AG10803 (cell line): ENCODE data around the gene WWOX.
A peak's percentile ranks its signal among the peaks of the same experiment; 100 is the strongest.

ENCODE experiments used
- DNase-seq: peaks from one replicate; pipeline ENCODE4 v3.0.0; 2010; ENCODE audit warnings: low read depth
- H3K4me3 ChIP-seq: 2 replicates; pipeline ENCODE4 v1.5.1; 2011; ENCODE audit warnings: mild to moderate bottlenecking, low read length, control low read depth
- TF ChIP-seq, protein P1 (sequence below): conservative IDR thresholded peaks from 2 replicates; pipeline ENCODE4 v1.5.1; 2011; ENCODE audit warnings: mild to moderate bottlenecking, low read length, control low read depth, inconsistent platforms

The WWOX gene

DNA sequence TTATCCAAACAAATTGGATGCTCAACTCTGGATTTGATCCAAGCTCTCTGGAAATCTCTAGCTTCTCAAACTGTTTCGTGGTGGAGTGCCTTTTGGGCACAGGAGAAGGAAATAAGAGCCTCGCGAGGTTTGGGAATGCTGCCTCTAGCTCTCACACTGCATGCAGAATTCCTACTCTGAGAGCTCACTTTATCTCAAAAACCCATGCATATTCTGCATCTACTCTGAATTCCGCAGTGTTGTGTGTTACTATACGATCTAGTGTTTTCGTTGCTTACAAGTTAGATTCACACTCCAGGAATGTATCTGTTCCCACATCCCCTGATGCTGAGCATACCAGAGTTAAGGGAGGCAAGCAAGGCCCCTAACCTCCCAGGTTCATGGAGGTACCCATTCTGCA, 462.7 kb downstream of the WWOX start:
- no peak overlapping the region for H3K4me3 ChIP-seq
- TF ChIP-seq, protein P1, sequence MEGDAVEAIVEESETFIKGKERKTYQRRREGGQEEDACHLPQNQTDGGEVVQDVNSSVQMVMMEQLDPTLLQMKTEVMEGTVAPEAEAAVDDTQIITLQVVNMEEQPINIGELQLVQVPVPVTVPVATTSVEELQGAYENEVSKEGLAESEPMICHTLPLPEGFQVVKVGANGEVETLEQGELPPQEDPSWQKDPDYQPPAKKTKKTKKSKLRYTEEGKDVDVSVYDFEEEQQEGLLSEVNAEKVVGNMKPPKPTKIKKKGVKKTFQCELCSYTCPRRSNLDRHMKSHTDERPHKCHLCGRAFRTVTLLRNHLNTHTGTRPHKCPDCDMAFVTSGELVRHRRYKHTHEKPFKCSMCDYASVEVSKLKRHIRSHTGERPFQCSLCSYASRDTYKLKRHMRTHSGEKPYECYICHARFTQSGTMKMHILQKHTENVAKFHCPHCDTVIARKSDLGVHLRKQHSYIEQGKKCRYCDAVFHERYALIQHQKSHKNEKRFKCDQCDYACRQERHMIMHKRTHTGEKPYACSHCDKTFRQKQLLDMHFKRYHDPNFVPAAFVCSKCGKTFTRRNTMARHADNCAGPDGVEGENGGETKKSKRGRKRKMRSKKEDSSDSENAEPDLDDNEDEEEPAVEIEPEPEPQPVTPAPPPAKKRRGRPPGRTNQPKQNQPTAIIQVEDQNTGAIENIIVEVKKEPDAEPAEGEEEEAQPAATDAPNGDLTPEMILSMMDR, result no peak
- DNase-seq, result no peak

DNA sequence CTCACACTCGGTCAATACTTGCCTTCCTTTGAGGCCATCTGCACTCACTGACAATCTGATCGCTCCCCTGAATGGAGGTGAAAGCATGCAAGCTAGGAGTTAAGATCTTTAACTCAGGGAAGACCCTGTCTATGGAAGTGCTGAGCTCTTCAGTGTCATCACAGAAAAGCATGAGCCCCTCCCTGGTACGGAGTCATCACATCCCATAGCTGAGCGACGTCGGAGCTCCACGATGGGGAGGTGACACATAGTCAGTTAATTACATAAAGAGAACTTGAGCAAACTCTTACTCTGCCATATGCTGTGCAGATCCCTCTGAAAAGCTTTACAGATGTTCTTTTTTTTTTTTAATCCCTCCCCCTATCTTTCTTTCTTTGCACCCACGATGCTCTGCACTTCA, 463.2 kb downstream of the WWOX start:
- no peak overlapping the region for H3K4me3 ChIP-seq
- no peak for DNase-seq
- TF ChIP-seq, protein P1, result no peak

DNA sequence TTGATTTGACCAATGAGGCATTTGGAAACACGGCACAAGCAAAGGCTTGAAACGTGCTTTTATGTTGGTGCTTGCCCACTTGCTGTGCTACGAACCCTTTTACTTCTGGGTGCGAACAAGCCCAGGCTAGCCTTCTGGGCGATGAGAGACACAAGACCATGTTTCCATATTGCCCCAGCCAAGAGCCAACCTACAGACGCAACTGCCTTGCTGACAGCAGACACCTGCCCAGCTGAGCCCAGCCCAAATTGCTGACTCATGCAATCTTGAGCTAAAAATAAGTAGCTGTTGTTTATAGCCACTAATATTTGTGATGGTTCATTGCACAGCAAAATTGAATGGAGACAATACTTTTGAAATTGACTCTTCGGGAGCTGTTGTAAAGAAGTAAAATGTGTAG, 464.5 kb downstream of the WWOX start:
- TF ChIP-seq, protein P1, result no peak
- DNase-seq, result no peak
- H3K4me3 ChIP-seq, result no peak overlapping the region

DNA sequence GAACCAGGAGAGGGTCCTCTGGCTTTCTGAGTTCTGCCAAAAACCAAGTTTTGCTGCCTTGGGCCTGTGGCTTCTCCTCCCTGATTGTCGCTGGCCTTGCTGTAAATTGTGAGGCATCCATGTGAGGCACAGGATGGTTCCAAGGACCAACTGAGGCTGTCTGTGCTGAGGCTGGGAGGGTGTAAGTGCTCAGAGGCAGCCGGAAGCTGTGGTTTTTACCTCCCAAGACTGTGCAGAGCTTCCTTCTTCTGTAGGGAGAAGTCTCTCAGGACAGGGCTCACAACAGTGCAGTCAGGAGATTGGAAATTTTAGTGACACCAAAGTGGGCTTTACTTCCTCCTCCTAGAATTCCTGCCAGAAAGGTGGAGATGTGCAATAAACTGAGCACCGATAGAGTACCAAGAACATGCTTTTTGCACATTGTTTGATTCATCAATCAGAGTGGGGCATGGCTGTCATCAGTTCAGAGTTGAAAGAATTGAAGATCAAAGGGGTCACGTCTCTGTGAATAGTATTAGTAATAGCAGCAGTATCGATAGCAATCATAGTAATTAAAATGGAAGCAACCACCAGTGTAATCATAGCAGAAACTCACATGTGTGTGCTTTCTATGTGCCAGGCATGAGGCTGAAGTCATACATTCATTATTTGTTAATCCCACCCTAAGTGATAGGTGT, 467.1 kb downstream of the WWOX start:
- DNase-seq, result no peak
- no peak overlapping the region for H3K4me3 ChIP-seq
- TF ChIP-seq, protein P1, result no peak

DNA sequence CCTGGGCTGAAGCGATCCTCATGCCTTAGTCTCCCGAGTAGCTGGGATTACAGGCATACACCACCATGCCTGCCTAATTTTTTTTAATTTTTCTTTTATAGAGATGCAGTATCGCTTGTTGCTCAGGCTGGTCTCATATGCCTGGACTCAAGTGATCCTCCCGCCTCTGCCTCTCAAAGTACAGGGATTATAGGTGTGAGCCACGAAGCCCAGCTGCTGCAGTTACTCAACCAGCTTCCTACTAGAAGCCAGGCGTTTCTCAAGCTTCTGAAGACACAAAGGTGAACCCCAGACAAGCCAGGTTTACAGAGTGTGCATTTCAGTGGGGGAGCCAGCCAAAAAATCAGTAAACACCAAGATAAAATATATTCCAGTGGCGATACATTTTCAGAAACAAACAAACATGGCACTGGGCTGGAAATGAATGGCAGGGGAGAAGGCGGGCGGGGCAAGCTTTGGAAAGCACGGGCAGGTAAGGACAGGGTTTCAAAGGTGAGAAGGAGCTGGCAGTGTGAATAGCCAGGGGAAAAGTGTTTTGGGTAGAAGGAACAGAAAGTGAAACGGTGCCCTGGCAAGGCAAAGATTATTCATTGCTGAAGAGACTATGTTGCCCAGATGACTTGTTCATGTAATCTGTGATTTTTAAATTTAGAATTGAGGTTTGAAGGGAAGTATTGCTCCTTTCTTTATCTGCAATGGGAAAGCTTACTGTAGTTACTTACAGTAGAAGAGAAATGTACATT, 471.1 kb downstream of the WWOX start:
- no peak overlapping the region for H3K4me3 ChIP-seq
- no peak for DNase-seq
- TF ChIP-seq, protein P1, result no peak

DNA sequence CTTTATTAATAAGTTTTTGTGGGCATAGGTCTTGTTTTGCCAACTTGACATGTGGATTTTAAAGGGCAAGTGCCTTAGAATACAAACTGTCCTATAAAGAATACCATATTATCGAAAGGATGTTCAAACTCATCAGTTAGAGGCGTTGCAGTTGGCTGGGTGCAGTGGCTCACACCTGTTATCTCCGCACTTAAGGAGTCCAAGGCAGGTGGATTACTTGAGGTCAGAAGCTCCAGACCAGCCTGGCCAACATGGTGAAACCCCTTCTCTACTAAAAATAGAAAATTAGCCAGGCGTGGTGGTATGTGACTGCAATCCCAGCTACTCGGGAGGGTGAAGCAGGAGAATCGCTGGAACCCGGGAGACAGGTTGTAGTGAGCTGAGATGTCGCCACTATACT, 472.0 kb downstream of the WWOX start:
- H3K4me3 ChIP-seq, result no peak overlapping the region
- TF ChIP-seq, protein P1, result no peak
- no peak for DNase-seq

DNA sequence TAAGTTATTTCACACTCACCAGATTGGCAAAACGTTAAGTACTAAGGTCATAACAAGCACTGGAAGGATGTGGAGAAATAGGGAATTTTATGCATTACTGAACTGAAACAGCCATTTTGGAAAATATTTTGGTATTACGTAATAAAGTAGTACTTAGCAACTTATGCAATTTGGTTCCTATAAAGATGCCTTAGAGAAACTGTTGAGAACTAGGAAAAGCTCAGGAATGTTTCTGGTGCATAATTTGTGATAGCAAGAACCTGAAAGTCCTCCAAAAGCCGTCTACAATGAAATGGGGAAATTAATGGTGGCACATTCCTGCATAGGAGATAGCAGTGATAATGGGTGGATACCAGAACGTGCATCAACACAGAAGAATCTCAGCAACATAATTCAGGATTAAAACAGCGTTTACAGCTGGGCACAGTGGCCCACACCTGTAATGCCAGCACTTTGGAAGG, 472.5 kb downstream of the WWOX start:
- TF ChIP-seq, protein P1, result no peak
- DNase-seq, result peak; percentile 2

More for the DNA sequence above, 472.5 kb downstream of the WWOX start:
- no peak overlapping the region for H3K4me3 ChIP-seq
